ENCODE data around the gene RBM47. TPM values are rescaled to one million over a fixed set of nuclear protein-coding genes. Genes with fewer than 3 reads are reported as not detected.

RBM47 gene
- total RNA-seq, 4 donors from 2014 or later = 200 to 369 (median 323) TPM

GRCh38 chr4:40612831-40613230, 16.8 kb downstream of the RBM47 start:
- intact Hi-C loops (cut with DNase I) = no loop called here
- no peaks in the 10 kb centered on the region for H3K27me3 ChIP-seq
- no peaks in the 10 kb centered on the region for H3K36me3 ChIP-seq
- no peak overlapping the region for H3K4me3 ChIP-seq (replicated peaks in 1 of 3)
- WGBS, 2 donors = 72 to 77% methylated on average over 2 of the region's 2 CpGs
- H3K27ac ChIP-seq = peak overlapping the region; percentile 57 to 73 (median 72)
- no peak for DNase-seq
- peaks cover 14 to 18% of the 10 kb centered on the region in 2 donors for H3K4me1 ChIP-seq
- H3K9me3 ChIP-seq = no peaks in the 10 kb centered on the region
- TF ChIP-seq, protein P1, sequence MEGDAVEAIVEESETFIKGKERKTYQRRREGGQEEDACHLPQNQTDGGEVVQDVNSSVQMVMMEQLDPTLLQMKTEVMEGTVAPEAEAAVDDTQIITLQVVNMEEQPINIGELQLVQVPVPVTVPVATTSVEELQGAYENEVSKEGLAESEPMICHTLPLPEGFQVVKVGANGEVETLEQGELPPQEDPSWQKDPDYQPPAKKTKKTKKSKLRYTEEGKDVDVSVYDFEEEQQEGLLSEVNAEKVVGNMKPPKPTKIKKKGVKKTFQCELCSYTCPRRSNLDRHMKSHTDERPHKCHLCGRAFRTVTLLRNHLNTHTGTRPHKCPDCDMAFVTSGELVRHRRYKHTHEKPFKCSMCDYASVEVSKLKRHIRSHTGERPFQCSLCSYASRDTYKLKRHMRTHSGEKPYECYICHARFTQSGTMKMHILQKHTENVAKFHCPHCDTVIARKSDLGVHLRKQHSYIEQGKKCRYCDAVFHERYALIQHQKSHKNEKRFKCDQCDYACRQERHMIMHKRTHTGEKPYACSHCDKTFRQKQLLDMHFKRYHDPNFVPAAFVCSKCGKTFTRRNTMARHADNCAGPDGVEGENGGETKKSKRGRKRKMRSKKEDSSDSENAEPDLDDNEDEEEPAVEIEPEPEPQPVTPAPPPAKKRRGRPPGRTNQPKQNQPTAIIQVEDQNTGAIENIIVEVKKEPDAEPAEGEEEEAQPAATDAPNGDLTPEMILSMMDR (IDR thresholded peaks at IDR 0.05) = no peak
- TF ChIP-seq POLR2A (IDR thresholded peaks at IDR 0.05) = no peak

DNA sequence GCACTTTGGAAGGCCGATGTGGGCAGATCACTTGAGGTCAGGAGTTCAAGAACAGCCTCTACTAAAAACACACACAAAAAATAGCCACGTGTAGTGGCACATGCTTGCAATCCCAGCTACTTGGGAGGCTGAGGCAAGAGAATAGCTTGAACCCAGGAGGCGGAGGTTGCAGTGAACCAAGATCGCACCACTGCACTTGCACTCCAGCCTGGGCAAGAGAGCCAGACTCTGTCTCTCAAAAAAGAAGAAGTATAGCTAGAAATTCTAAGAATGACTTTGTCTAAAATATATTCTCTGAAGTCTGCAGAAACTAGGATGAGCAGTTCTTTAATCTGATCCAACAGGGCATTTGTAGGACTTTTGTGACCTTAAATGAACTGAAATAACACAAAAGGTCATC, 17.4 kb downstream of the RBM47 start:
- Histone ChIP-seq H3K27me3 (no peaks in the 10 kb centered on the region), H3K4me3 (replicated peaks in 1 of 3) (no peak overlapping the region), H3K27ac (peak overlapping the region in 2 of 3 donors; percentile 72 to 73), H3K4me1 (peaks cover 14 to 18% of the 10 kb centered on the region in 2 donors), H3K36me3 (no peaks in the 10 kb centered on the region), H3K9me3 (no peaks in the 10 kb centered on the region)
- intact Hi-C loops (cut with DNase I) = no loop called here
- no peak for DNase-seq
- 89 to 90% methylated on average over 4 of the region's 4 CpGs for WGBS, 2 donors
- TF ChIP-seq, protein P1 (IDR thresholded peaks at IDR 0.05) = no peak
- TF ChIP-seq POLR2A (IDR thresholded peaks at IDR 0.05) = no peak

GRCh38 chr4:40608628-40609027, 21.0 kb downstream of the RBM47 start:
- H3K9me3 ChIP-seq = no peaks in the 10 kb centered on the region
- 79 to 90% methylated on average over 2 of the region's 2 CpGs for WGBS, 2 donors
- H3K4me1 ChIP-seq = peaks cover 3 to 6% of the 10 kb centered on the region in 2 donors
- intact Hi-C loops (cut with DNase I) = no loop called here
- no peak overlapping the region for H3K27ac ChIP-seq
- H3K36me3 ChIP-seq = no peaks in the 10 kb centered on the region
- no peak for DNase-seq
- no peak for TF ChIP-seq POLR2A (IDR thresholded peaks at IDR 0.05)
- TF ChIP-seq, protein P1 (IDR thresholded peaks at IDR 0.05) = no peak
- no peaks in the 10 kb centered on the region for H3K27me3 ChIP-seq
- H3K4me3 ChIP-seq (replicated peaks in 1 of 3) = no peak overlapping the region

GRCh38 chr4:40607221-40607620, 22.4 kb downstream of the RBM47 start:
- 92 to 97% methylated on average over 3 of the region's 3 CpGs for WGBS, 2 donors
- intact Hi-C loops (cut with DNase I) = no loop called here

GRCh38 chr4:40606239-40606767, 23.4 kb downstream of the RBM47 start:
- intact Hi-C loops (cut with DNase I) = no loop called here
- 79 to 81% methylated on average over 6 of the region's 6 CpGs for WGBS, 2 donors

More at GRCh38 chr4:40607221-40607620, 22.4 kb downstream of the RBM47 start:
- no peak for DNase-seq
- Histone ChIP-seq H3K27me3 (no peaks in the 10 kb centered on the region), H3K4me1 (no peaks in the 10 kb centered on the region), H3K4me3 (replicated peaks in 1 of 3) (no peak overlapping the region), H3K36me3 (no peaks in the 10 kb centered on the region), H3K27ac (no peak overlapping the region), H3K9me3 (no peaks in the 10 kb centered on the region)
- TF ChIP-seq POLR2A (IDR thresholded peaks at IDR 0.05) = no peak
- TF ChIP-seq, protein P1 (IDR thresholded peaks at IDR 0.05) = no peak

More at GRCh38 chr4:40606239-40606767, 23.4 kb downstream of the RBM47 start:
- no peak for TF ChIP-seq POLR2A (IDR thresholded peaks at IDR 0.05)
- TF ChIP-seq, protein P1 (IDR thresholded peaks at IDR 0.05) = no peak
- no peak for DNase-seq
- no peak overlapping the region for H3K4me3 ChIP-seq (replicated peaks in 1 of 3)
- H3K36me3 ChIP-seq = no peaks in the 10 kb centered on the region
- H3K27me3 ChIP-seq = no peaks in the 10 kb centered on the region
- no peaks in the 10 kb centered on the region for H3K4me1 ChIP-seq
- no peak overlapping the region for H3K27ac ChIP-seq
- H3K9me3 ChIP-seq = no peaks in the 10 kb centered on the region

Measured in thyroid gland (tissue), 4 donors.